GM19438 (cell line): ENCODE measurements around the gene MYZAP.

Source experiments
- ATAC-seq: cut with Tn5 transposase; IDR thresholded peaks from one replicate; pipeline ENCODE4 v1.9.1; 2021; ENCODE audit warnings: low read depth; ENCODE audit not compliant: unreplicated experiment

The MYZAP gene, protein sequence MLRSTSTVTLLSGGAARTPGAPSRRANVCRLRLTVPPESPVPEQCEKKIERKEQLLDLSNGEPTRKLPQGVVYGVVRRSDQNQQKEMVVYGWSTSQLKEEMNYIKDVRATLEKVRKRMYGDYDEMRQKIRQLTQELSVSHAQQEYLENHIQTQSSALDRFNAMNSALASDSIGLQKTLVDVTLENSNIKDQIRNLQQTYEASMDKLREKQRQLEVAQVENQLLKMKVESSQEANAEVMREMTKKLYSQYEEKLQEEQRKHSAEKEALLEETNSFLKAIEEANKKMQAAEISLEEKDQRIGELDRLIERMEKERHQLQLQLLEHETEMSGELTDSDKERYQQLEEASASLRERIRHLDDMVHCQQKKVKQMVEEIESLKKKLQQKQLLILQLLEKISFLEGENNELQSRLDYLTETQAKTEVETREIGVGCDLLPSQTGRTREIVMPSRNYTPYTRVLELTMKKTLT

DNA sequence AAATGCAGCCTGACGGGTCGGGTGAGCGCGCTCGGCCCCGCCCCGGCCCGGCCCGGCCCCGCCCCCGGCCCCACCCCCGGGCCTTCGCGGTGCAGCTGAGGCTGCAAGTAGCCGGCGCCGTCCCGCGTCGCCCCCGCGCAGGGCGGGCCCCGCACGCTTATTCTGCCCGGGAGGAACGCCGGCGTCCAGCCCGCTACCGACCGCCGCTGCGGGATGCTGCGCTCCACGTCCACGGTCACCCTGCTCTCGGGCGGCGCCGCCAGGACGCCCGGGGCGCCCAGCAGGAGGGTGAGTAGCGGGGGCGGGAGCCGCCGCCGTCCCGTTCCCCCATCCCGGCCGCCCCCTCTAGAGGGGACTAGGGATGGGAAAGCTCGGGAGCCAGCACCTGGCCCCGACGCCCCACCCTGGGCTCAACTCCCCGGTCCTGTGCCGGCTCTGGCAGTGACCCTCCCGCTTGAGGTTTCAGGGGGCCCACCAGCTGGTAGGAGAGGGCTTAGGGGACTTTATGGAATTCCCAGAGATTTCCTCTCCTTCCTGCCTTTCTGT, at the start of gene MYZAP:
Gene MYZAP, plus strand, starts transcription at position 83 of the 546 bp plus-strand sequence. Its CDS starts 131 bp downstream, at position 214.
- no peak for ATAC-seq

DNA sequence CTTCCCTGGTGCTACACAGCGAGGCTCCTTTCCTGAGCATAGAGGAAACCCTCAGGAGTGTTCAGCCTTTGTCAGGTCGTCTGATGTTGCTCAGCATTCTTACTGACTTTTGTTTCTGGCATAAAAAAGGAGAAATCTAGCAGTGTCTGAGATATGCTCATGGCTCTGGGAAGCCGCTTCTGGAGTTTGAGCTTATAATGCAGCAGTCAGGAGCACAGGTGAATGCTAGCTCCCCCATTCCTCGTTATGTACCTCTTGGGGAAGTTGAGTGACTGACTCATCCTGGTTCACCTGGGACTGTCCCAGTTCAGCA, 49.2 kb upstream of the MYZAP start:
- ATAC-seq, result no peak

DNA sequence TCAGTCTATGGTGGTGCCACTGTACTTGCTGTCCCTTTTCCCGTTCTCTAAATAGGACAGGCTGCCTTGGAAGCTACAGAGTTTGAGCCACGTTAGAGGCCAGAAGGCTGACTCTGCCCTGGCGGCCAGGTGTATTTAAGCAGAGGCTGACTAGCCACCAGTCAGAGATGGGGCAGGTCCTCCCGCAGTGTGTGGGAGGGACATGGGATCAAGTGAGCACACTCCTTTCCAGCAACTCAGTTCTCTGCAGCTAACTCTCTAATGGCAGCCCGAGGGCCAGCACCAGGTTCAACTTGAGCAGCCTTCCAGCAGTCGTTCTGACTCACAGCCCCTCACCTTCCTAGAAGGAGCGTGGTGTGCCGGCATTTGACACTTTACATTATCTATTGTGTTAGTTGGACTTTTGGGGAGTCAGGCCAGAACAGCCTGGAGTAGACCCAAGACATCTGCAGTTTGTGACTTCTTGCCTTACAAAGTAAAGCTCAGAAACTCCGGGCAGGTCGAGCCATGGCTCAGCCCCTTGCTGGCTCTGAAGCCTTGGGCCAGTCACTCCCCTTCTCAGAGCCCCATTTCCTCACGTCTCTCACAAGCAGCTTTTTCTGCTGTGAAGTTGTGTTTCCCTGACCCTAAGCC, 46.7 kb upstream of the MYZAP start:
- no peak for ATAC-seq

- ATAC-seq, result no peak
Measured at GRCh38 chr15:57545995-57546394, 45.7 kb upstream of the MYZAP start.

DNA sequence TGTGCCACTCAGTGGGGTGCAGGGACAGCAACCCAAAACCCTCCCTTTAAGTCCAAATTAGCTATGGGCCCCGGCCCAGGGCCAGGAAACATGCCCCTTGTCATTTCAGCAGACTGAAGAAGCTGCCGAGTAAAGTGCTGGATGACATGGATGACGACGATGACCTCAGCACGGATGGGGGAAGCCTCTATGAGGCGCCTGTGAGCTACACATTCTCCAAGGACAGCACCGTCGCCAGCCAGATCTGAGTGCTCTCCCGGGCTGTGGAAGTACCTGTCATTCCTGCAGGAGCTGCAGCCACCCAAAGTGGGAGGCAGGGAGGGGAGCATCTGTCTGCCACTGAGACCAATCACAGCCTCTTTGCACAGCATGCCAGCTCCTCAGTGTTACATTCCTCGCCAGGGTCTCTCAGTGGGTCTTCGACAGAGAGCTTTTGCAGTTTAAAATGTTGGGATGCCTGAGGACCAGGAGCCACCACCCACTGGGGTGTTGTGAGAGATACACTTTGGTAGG, 44.4 kb upstream of the MYZAP start:
- no peak for ATAC-seq

- no peak for ATAC-seq
Measured at GRCh38 chr15:57548351-57548750, 43.4 kb upstream of the MYZAP start.

- no peak for ATAC-seq
Measured at GRCh38 chr15:57548835-57549234, 42.9 kb upstream of the MYZAP start.

DNA sequence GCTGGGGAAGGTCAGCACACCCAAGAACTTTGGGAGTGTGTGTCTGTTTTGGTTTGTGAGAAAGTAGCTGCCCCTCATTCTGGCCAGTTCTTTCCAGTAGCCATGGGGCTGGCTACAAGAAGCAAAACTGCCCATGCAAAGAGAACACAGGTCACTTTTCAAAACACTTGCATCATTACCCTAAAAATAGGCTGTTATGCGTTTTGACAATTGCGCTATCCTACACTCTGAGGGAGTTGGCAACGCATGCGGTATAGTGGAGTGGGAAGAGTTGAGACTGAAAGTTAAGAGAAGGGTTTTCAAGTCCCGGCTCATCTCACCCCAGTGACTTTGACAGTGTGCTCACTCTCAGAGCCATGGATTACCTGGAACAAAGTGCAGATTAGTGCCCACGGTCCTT, 41.8 kb upstream of the MYZAP start:
- ATAC-seq, result no peak

GRCh38 chr15:57550640-57551039, 41.1 kb upstream of the MYZAP start:
- no peak for ATAC-seq

DNA sequence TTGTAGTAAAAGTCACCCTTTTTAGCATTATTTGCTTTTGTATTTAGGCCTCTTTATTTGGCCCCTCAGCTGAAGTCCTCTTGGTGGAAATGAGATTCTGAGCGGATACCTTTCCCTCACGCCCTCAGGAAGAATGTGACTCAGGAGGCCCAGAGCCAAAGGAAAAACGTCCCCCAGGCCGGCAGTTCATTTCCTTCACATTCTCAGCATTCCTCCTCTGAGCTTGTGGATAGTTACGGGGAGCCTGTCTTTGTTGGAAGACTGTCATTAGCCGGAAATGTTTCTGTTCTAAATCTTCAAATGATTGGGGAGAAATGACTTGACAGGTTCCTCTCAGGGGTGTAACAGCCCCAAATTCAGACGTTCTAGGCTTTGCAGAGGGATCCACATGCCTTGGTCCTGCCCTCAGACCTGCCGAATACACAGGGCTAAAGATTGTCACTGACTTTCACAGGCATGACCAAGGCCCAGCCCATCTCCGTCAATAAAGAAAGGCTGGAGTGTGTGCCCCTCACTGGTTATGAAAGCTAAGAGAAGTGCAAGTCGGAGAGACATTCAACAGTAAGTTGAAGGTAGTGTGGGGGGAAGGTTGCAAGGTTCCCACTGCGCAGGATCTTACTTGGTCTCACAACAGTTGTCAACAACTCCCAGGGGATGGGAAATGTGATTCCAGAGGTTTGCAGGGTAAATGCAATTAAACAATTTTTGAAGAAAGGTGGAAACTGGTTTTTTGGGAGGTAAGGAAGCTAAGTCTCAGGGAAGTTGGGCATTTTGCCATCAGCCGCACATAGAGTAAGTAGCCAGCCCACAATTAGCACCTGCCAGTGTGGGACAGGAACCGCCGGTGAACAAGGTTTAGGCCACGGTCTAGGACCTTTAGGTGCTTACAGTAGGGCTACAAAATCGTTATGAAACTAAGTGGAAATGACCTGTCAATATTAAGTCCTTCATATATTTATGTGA, 39.7 kb upstream of the MYZAP start:
- ATAC-seq, result no peak

GRCh38 chr15:57552678-57553334, 38.9 kb upstream of the MYZAP start:
- ATAC-seq, result no peak

DNA sequence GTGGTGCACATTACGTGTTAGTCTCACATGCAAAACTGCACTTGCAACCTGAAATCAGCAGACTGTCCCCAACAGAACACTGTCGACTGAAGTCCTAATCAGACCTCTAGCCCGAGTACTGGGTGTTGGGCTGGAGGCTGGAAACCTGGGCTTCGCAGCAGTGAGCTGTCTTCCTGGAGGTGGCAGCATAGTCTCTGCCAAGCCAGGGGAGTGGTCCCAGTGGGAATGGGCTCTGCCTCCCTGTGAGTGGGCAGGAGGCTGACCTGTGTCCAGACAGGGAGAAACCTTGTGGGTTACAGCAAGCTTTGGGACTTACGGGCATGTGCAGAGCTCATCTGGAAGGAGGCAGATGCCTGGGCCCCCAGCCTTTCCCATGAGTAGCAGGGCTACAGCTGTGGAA, 38.2 kb upstream of the MYZAP start:
- ATAC-seq, result no peak

GRCh38 chr15:57554063-57554811, 37.5 kb upstream of the MYZAP start:
- no peak for ATAC-seq

DNA sequence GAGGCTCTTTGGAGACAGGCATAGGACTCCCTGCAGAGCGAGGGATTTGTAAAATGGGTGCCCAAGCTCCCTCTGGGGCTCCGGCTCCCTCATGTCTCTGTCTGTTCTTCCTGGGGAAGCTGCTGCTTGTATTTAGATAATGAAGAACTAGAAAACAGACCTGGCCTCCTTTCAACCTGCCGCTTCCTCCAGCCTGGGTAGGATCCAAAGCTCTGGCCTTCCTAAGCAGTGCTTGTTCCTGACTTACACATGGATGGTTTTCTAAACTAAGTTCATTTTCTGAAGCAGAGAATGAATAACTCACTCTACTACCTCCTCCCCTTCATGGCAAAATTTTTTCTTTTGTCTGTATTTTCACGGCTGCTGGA, 36.9 kb upstream of the MYZAP start:
- no peak for ATAC-seq

DNA sequence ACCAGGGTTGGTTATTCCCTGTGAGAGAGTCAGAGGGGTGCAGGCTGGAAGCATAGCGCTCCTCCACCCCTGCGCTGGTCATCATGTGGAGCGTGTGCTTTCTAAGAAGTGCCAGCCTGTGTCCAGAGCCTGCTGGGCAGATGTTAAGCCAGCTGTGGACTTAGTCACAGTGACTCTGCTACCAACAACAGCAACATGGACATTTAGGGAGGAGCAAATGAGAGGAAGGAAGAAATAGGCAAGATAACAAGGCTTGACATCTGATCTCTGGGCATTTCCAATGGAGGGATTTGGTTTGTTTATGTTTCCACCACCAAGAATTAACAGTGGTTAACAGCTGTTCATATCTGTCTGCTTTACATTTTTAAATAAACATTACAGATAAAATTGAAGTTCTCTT, 36.4 kb upstream of the MYZAP start:
- ATAC-seq, result no peak

DNA sequence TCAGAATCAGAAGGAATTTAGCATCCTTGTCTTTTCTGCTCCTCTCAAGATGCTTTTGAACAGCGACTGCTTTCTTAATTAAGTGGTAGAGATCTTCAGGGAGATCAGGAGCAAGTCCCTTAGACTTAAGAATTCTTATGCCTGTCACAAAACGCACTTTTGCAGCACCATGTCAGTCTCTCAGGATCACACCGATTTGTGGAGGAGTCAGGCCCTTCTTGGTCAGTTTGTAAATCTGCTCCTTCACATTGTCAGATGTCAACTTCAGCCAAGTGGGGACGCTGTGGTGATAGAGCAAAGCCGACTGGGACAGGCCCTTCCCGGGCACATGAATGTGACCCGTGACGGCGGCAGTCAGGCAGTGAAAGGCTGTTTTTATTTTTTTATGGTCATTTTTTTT, 35.7 kb upstream of the MYZAP start:
- ATAC-seq, result no peak

- ATAC-seq, result no peak
Measured at GRCh38 chr15:57557267-57557666, 34.4 kb upstream of the MYZAP start.

DNA sequence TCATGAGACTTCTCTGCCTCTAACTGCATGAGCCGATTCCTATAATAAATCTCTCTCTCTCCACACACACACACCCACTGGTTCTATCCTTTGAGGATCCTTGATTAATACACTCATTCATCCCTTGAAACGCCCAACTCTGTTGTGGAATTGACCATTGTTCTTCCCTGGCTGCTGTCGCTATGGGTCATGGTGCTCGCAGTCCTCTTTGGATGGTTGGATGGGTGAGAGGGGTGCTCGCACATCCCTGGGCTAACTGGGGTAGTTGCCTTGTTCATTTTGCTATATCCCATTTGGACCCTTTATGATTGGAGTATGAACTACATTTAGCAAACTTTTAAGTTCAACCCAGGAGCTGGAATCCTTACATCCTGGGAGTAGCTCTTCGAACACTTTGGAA, 33.9 kb upstream of the MYZAP start:
- ATAC-seq, result no peak

- ATAC-seq, result no peak
Measured at GRCh38 chr15:57559875-57560274, 31.8 kb upstream of the MYZAP start.
